ENCODE results near the gene INTS4.
"Not testable (repeated sequence)": the region's sequence is repeated elsewhere in the genome, so short reads cannot be mapped to it uniquely, and the experiment has no call there.

Gene INTS4

GRCh38 chr11:77876045-77876444 lies 118.4 kb downstream of the INTS4 start:
- no peak for DNase-seq

- DNase-seq = no peak
These were observed 120.3 kb downstream of the INTS4 start for GRCh38 chr11:77874206-77874605.

GRCh38 chr11:77873345-77873744 lies 121.1 kb downstream of the INTS4 start:
- no peak for DNase-seq

- no peak for DNase-seq
These were observed 122.6 kb downstream of the INTS4 start for GRCh38 chr11:77871855-77872254.

- no peak for DNase-seq
These were observed 125.7 kb downstream of the INTS4 start for GRCh38 chr11:77868744-77869143.

GRCh38 chr11:77866336-77866735 lies 128.1 kb downstream of the INTS4 start:
- DNase-seq = no peak

- no peak for DNase-seq
These were observed 128.7 kb downstream of the INTS4 start for GRCh38 chr11:77865805-77866204.

- DNase-seq = not testable (repeated sequence)
These were observed 133.0 kb downstream of the INTS4 start for GRCh38 chr11:77861444-77861843.

GRCh38 chr11:77857906-77858457 lies 136.5 kb downstream of the INTS4 start:
- DNase-seq = not testable (repeated sequence)

GRCh38 chr11:77854838-77855237 lies 139.6 kb downstream of the INTS4 start:
- no peak for DNase-seq

GRCh38 chr11:77851503-77851902 lies 143.0 kb downstream of the INTS4 start:
- no peak for DNase-seq

- DNase-seq = not testable (repeated sequence)
These were observed 150.8 kb downstream of the INTS4 start for GRCh38 chr11:77843700-77844099.

GRCh38 chr11:77842441-77843121 lies 151.9 kb downstream of the INTS4 start:
- peak; percentile 24 to 36 for DNase-seq

- no peak for DNase-seq
These were observed 161.2 kb downstream of the INTS4 start for GRCh38 chr11:77833302-77833701.

GRCh38 chr11:77828926-77829325 lies 165.5 kb downstream of the INTS4 start:
- DNase-seq = no peak

Measured in inflammatory macrophage treated with lipopolysaccharide for 1 hour (primary cell).